ENCODE results near the gene TBC1D14. TPM values are rescaled to one million over a fixed set of nuclear protein-coding genes. Genes with fewer than 3 reads are reported as not detected.

TBC1D14 gene
- total and polyA plus RNA-seq, 2 of the 8 experiments (the other 6 are each of a cell fraction or from before 2014, with no cell fraction given), result 45.6 to 48.2 TPM

- no peak overlapping the region for H3K23ac ChIP-seq (ENCODE audit: insufficient read length)
- H3K27ac ChIP-seq (ENCODE audit: low read depth, low read length), result no peak overlapping the region
- no peak overlapping the region for H3K4ac ChIP-seq (replicated peaks; ENCODE audit: insufficient read length, low read depth, low read length)
- CTCF ChIA-PET (ENCODE audit: partially characterized antibody), result interaction anchor here (0.6 to 2.4 kb wide), 7 partner anchors 9 to 376 kb away, joined by 3 to 13 read pairs (median 3); no protein-coding TSS in a partner anchor
- no peak overlapping the region for H2BK5ac ChIP-seq (ENCODE audit: low read depth, low read length)
- H2BK12ac ChIP-seq (ENCODE audit: low read depth, low read length), result no peak overlapping the region
- peaks cover 0 to 4% (median 0%) of the 10 kb centered on the region in 4 experiments; a peak in 3 of 7 replicates for H3K4me1 ChIP-seq (replicated peaks in 1 of 4; ENCODE audit: control insufficient read depth in 3 of 4, insufficient read depth in 4 of 4, low read length in 3 of 4)
- FAIRE-seq (no peak), DNase-seq (ENCODE audit: low read depth in 1 of 2, low spot score in 2 of 2) (no peak)
- H4K20me1 ChIP-seq (replicated peaks in 1 of 2; ENCODE audit: control insufficient read depth in 1 of 2, insufficient read depth in 2 of 2, low read length in 2 of 2), result peaks cover 7 to 34% of the 10 kb centered on the region in 2 experiments
- WGBS, 2 experiments (ENCODE audit: extremely low coverage in 1 of 2, insufficient coverage in 1 of 2, insufficient read length in 1 of 2, insufficient replicate concordance in 2 of 2, low coverage in 1 of 2, low lambda C conversion rate in 2 of 2, missing lambda C conversion rate in 1 of 2), result 91% methylated on average over 31 of the region's 36 CpGs; no CpG with 5 or more reads in 1 of the 2 experiments
- no peak overlapping the region for H4K5ac ChIP-seq (ENCODE audit: insufficient read length, low read depth, low read length)
- H3K18ac ChIP-seq (ENCODE audit: extremely low read depth, low read length), result no peak overlapping the region
- no peak overlapping the region for H2AFZ ChIP-seq (ENCODE audit: low read length)
- no peak overlapping the region for H3K9ac ChIP-seq (replicated peaks in 1 of 4; ENCODE audit: extremely low read depth in 1 of 4, low read depth in 3 of 4, low read length in 3 of 4)
- no peaks in the 10 kb centered on the region for H3K9me3 ChIP-seq (ENCODE audit: insufficient read depth in 2 of 2, low read depth in 1 of 2, low read length in 1 of 2)
- no peaks in the 10 kb centered on the region for H3K23me2 ChIP-seq (ENCODE audit: low read depth, low read length)
- H3K14ac ChIP-seq (ENCODE audit: insufficient read length), result no peak overlapping the region
- H3K4me3 ChIP-seq (ENCODE audit: extremely low read depth in 1 of 4, insufficient read depth in 2 of 4, low read depth in 3 of 4, low read length in 4 of 4), result no peak overlapping the region
- no peak for TF ChIP-seq YY1 (IDR thresholded peaks at IDR 0.05; ENCODE audit: low read depth, low read length)
- TF ChIP-seq SIX5 (IDR thresholded peaks at IDR 0.05; ENCODE audit: low read depth, low read length), result no peak
- no peak for TF ChIP-seq BRCA1 (IDR thresholded peaks at IDR 0.05; ENCODE audit: low read depth, low read length)
- TF ChIP-seq SIN3A (conservative IDR thresholded peaks at IDR 0.05 in 1 of 2, IDR thresholded peaks at IDR 0.05 in 1 of 2; ENCODE audit: low read depth in 1 of 2, low read length in 2 of 2), result no peak
- TF ChIP-seq EP300 (IDR thresholded peaks at IDR 0.05; ENCODE audit: borderline replicate concordance in 1 of 2, low read depth in 2 of 2, low read length in 2 of 2), result no peak
- no peak for TF ChIP-seq PHF8 (conservative IDR thresholded peaks at IDR 0.05; ENCODE audit: low read depth, low read length)
- no peak for TF ChIP-seq SRF (IDR thresholded peaks at IDR 0.05; ENCODE audit: low read depth, low read length)
- TF ChIP-seq BCL11A (IDR thresholded peaks at IDR 0.05; ENCODE audit: low read depth in 2 of 2, low read length in 2 of 2), result no peak
- peaks cover 35% of the 10 kb centered on the region for H3K79me1 ChIP-seq (ENCODE audit: low read depth, low read length)
- no peak overlapping the region for H2AK5ac ChIP-seq (ENCODE audit: low read depth, low read length)
- no peak overlapping the region; the same call in 1 of the 2 replicates for H4K8ac ChIP-seq (ENCODE audit: extremely low read depth, insufficient read depth, low read length)
- no peak overlapping the region for H3K4me2 ChIP-seq (ENCODE audit: insufficient read depth in 1 of 2, low read depth in 2 of 2, low read length in 2 of 2)
- POLR2A ChIA-PET (ENCODE audit: partially characterized antibody), result interaction anchor here (0.8 to 1.1 kb wide), 2 partner anchors 10 to 12 kb away, joined by 3 to 5 read pairs; no protein-coding TSS in a partner anchor
- H2BK20ac ChIP-seq (ENCODE audit: low read length), result no peak overlapping the region
- no peak overlapping the region for H4K91ac ChIP-seq (replicated peaks; ENCODE audit: insufficient read length, low read length)
- H3K36me3 ChIP-seq (ENCODE audit: control insufficient read depth in 2 of 4, insufficient read depth in 4 of 4, low read length in 3 of 4), result no peaks in the 10 kb centered on the region
- no peak overlapping the region for H2BK120ac ChIP-seq (replicated peaks; ENCODE audit: low read depth, low read length)
- H3K27me3 ChIP-seq (replicated peaks in 1 of 4; ENCODE audit: control insufficient read depth in 3 of 4, extremely low read depth in 1 of 4, insufficient read depth in 3 of 4, low read length in 3 of 4), result no peaks in the 10 kb centered on the region
- no peak overlapping the region for H3K56ac ChIP-seq (replicated peaks; ENCODE audit: insufficient read length, low read depth, low read length)
- no peak overlapping the region for H2BK15ac ChIP-seq (ENCODE audit: low read length)
- peaks cover 0 to 31% of the 10 kb centered on the region in 2 experiments; a peak in 3 of 4 replicates for H3K79me2 ChIP-seq (ENCODE audit: control insufficient read depth in 1 of 2, insufficient read depth in 2 of 2, low read length in 2 of 2)
These were observed 141.0 kb downstream of the TBC1D14 start for GRCh38 chr4:7050481-7051143.
